Glutamatergic neuron (in vitro differentiated cells): ENCODE data around the gene JAZF1. TPM values are rescaled to one million over a fixed set of nuclear protein-coding genes. Genes with fewer than 3 reads are reported as not detected.

ENCODE experiments used
- DNase-seq: peaks from one replicate; pipeline ENCODE4 v3.0.0; 2022
- H3K27ac Mint-ChIP-seq: one replicate; pipeline ENCODE4 v1.8.0; 2020; ENCODE audit warnings: mild to moderate bottlenecking, mixed read lengths, inconsistent platforms; ENCODE audit not compliant: unreplicated experiment
- H3K27me3 Mint-ChIP-seq: one replicate; pipeline ENCODE4 v1.8.0; 2020; ENCODE audit warnings: mild to moderate bottlenecking, moderate library complexity, mixed read lengths, inconsistent platforms; ENCODE audit not compliant: unreplicated experiment
- H3K36me3 Mint-ChIP-seq: one replicate; pipeline ENCODE4 v1.8.0; 2020; ENCODE audit warnings: mild to moderate bottlenecking, mixed read lengths, inconsistent platforms; ENCODE audit not compliant: unreplicated experiment
- H3K4me1 Mint-ChIP-seq: one replicate; pipeline ENCODE4 v1.8.0; 2020; ENCODE audit warnings: mild to moderate bottlenecking, low read depth, mixed read lengths, inconsistent platforms; ENCODE audit not compliant: unreplicated experiment
- H3K4me3 Mint-ChIP-seq: one replicate; pipeline ENCODE4 v1.8.0; 2020; ENCODE audit warnings: mild to moderate bottlenecking, mixed read lengths, inconsistent platforms; ENCODE audit not compliant: unreplicated experiment
- H3K9me3 Mint-ChIP-seq: one replicate; pipeline ENCODE4 v1.8.0; 2020; ENCODE audit warnings: mild to moderate bottlenecking, moderate library complexity, mixed read lengths, inconsistent platforms; ENCODE audit not compliant: unreplicated experiment
- total RNA-seq: library from RNA; stranded (reverse); fragmentation: NEBNext Ultra II Directional; extraction: Animal tissue kit (Norgen Biotek cat#: 25700); gene quantifications from one replicate; pipeline ENCODE4 v1.2.1, GENCODE V29; 2021; ENCODE audit not compliant: unreplicated experiment
- TF ChIP-seq, protein P1 (sequence below): fragments of 200-600 bp; sonication (generic); IDR thresholded peaks from one replicate; pipeline ENCODE4 v1.5.0; 2021; ENCODE audit not compliant: partially characterized antibody, unreplicated experiment

The JAZF1 gene
- total RNA-seq, 1 donor from 2014 or later: 14.1 TPM

DNA sequence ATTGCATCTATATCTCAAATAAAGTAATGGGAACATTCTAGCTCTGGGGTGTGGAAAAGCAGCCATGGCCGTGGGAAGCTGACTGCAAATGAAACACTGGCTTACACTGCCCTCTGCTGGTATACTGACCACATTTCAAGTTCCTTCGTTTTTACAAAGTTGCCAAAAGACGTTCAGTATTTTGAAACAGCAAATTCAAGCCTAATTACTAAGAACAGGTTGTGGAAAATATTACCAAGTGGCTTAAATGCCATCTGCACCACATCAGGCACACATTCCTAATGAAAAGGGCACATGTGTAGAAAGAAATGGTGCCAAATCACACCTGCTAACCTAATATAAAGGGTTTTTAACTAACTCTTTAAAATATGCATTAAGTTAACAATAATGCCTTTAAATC, 83.9 kb downstream of the JAZF1 start:
- no peak overlapping the region for H3K4me3 Mint-ChIP-seq
- TF ChIP-seq, protein P1, sequence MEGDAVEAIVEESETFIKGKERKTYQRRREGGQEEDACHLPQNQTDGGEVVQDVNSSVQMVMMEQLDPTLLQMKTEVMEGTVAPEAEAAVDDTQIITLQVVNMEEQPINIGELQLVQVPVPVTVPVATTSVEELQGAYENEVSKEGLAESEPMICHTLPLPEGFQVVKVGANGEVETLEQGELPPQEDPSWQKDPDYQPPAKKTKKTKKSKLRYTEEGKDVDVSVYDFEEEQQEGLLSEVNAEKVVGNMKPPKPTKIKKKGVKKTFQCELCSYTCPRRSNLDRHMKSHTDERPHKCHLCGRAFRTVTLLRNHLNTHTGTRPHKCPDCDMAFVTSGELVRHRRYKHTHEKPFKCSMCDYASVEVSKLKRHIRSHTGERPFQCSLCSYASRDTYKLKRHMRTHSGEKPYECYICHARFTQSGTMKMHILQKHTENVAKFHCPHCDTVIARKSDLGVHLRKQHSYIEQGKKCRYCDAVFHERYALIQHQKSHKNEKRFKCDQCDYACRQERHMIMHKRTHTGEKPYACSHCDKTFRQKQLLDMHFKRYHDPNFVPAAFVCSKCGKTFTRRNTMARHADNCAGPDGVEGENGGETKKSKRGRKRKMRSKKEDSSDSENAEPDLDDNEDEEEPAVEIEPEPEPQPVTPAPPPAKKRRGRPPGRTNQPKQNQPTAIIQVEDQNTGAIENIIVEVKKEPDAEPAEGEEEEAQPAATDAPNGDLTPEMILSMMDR: peak; percentile 94
- H3K9me3 Mint-ChIP-seq: no peaks in the 10 kb centered on the region
- peak; percentile 46 for DNase-seq
- H3K27me3 Mint-ChIP-seq: no peaks in the 10 kb centered on the region
- no peaks in the 10 kb centered on the region for H3K4me1 Mint-ChIP-seq
- H3K36me3 Mint-ChIP-seq: no peaks in the 10 kb centered on the region
- no peak overlapping the region for H3K27ac Mint-ChIP-seq

DNA sequence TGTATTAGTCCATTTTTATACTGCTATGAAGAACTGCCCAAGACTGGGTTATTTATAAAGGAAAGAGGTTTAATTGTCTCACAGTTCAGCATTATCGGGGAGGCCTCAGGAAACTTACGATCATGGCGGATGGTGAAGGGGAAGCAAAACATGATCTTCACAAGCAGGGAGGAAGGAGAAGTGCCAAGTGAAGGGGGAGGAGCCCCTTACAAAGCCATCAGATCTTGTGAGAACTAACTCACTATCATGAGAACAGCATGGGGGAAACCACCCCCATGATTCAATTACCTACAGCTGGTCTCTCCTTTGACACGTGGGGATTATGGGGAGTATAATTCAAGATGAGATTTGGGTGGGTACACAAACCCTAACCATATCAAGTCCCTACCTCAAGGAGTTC, 85.4 kb downstream of the JAZF1 start:
- no peaks in the 10 kb centered on the region for H3K27me3 Mint-ChIP-seq
- H3K36me3 Mint-ChIP-seq: no peaks in the 10 kb centered on the region
- TF ChIP-seq, protein P1: no peak
- no peak for DNase-seq
- no peak overlapping the region for H3K4me3 Mint-ChIP-seq
- H3K4me1 Mint-ChIP-seq: no peaks in the 10 kb centered on the region
- H3K9me3 Mint-ChIP-seq: no peaks in the 10 kb centered on the region
- H3K27ac Mint-ChIP-seq: no peak overlapping the region

DNA sequence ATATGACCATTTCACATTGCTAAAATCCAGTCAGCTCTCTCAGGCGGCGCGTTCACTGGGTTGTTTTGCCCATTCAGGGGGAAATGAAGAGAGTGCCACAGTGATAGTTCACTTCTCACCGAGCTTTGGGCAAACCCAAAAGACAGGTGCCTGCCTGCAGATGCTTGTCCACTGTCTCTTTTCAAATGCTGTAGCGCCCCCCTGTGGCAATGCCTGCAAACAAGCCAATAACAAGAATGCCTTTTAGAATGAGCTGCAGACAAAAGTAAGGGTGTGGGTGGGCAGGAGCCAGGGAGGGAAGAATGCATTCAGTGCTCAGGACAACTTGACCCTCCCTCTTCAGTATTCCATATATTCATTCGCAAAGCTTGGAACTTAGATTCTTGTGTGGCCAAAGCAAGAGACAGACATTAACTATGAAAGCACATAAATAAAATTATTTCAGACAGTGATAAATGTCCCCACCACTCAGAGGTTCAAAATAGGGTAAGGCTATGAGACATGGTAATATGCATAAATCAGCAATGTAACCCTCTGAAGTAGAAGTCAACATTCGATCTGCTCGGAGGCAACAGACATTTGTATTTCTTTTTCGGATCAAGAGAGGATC, 86.9 kb downstream of the JAZF1 start:
- Mint-ChIP-seq H3K4me1 (no peaks in the 10 kb centered on the region), H3K9me3 (no peaks in the 10 kb centered on the region), H3K4me3 (no peak overlapping the region), H3K36me3 (no peaks in the 10 kb centered on the region), H3K27ac (no peak overlapping the region), H3K27me3 (no peaks in the 10 kb centered on the region)
- TF ChIP-seq, protein P1: peak; percentile 86
- peak; percentile 90 for DNase-seq

DNA sequence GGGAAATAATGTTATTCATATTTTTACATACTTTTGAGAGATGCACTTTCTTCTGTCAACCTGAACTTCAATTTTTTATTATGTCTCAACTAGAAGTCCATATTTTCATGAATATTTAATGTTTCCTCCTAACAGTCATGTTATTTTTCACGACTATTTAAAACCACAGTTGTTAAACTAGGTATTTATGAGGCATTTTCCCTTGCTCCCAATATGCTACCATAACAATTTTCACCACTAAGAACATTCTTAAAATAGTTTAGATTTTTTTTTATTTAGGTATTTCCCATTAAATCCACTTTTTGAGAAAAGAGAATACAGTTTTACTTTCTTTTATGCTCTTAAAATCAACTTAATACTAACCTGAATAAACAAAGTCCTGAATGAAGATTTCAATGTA, 89.4 kb downstream of the JAZF1 start:
- Mint-ChIP-seq H3K36me3 (no peaks in the 10 kb centered on the region), H3K27me3 (no peaks in the 10 kb centered on the region), H3K4me1 (no peaks in the 10 kb centered on the region), H3K9me3 (no peaks in the 10 kb centered on the region), H3K27ac (no peak overlapping the region), H3K4me3 (no peak overlapping the region)
- TF ChIP-seq, protein P1: no peak
- DNase-seq: no peak

DNA sequence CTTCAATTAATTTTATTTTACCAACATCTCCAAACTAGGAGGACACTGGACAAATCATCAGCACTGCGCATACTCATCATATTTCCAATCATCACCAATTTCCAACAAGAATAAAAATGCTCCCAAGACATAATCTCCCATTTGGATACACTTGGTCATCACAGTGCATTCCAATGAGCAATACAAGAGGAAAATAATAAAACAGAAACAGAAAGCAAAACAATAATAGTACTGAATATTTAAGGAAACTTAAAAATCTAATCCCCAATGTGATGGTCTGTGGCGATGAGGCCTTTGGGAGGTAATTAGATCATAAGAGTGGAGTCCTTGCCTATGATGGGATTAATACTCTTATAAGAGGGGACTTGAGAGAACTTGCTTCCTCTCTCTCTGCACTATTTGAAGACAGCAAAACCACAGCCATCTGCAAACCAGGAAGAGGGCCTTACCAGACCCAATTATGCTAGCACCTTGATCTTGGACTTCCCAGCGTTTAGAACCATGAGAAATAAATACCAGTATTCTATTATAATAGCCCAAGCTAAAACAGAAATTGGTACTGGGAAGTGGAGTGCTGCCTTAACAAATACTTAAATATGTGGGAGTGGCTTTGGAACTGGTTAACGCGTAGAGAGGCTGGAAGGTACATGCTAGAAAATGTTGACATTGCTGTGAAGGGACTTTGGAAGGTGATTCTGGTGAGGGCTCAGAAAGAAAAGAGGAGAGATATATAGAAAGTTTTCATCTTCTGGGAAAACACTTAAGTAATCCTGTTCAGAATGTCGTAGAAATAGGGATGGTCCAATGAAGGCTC, 91.5 kb downstream of the JAZF1 start:
- DNase-seq: no peak
- H3K27ac Mint-ChIP-seq: no peak overlapping the region
- no peak overlapping the region for H3K4me3 Mint-ChIP-seq
- no peaks in the 10 kb centered on the region for H3K9me3 Mint-ChIP-seq
- no peaks in the 10 kb centered on the region for H3K36me3 Mint-ChIP-seq
- no peaks in the 10 kb centered on the region for H3K4me1 Mint-ChIP-seq
- TF ChIP-seq, protein P1: no peak
- H3K27me3 Mint-ChIP-seq: no peaks in the 10 kb centered on the region
